Smooth muscle cell (in vitro differentiated cells): ENCODE measurements around the gene PCYT1A. TPM values are rescaled to one million over a fixed set of nuclear protein-coding genes. Genes with fewer than 3 reads are reported as not detected.
"Not testable (repeated sequence)": the region's sequence is repeated elsewhere in the genome, so short reads cannot be mapped to it uniquely, and the experiment has no call there.

Experiments
- DNase-seq: peaks from one replicate; lab custom pipeline; 2025; ENCODE audit not compliant: unreplicated experiment; lab: John Stamatoyannopoulos, UW
- H2AFZ ChIP-seq: fragments of 200-600 bp; sonication (generic); 2 replicates; pipeline ENCODE4 v1.6.0; 2016; ENCODE audit warnings: antibody characterized with exemption, low read depth, mild to moderate bottlenecking
- H3F3A ChIP-seq: fragments of 200-600 bp; sonication (generic); 2 replicates; pipeline ENCODE4 v1.6.0; 2017; ENCODE audit warnings: antibody characterized with exemption, low read depth
- H3K27ac ChIP-seq: fragments of 200-600 bp; sonication (generic); 2 replicates; pipeline ENCODE4 v1.5.1; 2016; ENCODE audit warnings: low read depth, mild to moderate bottlenecking
- H3K27me3 ChIP-seq: fragments of 200-600 bp; sonication (generic); 2 replicates; pipeline ENCODE4 v1.6.1; 2016; ENCODE audit warnings: low read depth, mild to moderate bottlenecking
- H3K36me3 ChIP-seq: fragments of 200-600 bp; sonication (generic); 2 replicates; pipeline ENCODE4 v1.5.1; 2016; ENCODE audit warnings: low read depth
- H3K4me1 ChIP-seq: fragments of 200-600 bp; sonication (generic); 2 replicates; pipeline ENCODE4 v1.5.1; 2016; ENCODE audit warnings: low read depth
- H3K4me2 ChIP-seq: fragments of 200-600 bp; sonication (generic); 2 replicates; pipeline ENCODE4 v1.6.0; 2016; ENCODE audit warnings: mild to moderate bottlenecking
- H3K4me3 ChIP-seq: fragments of 200-600 bp; sonication (generic); 2 replicates; pipeline ENCODE4 v1.5.1; 2016; ENCODE audit warnings: mild to moderate bottlenecking
- H3K79me2 ChIP-seq: fragments of 200-600 bp; sonication (generic); 2 replicates; pipeline ENCODE4 v1.6.0; 2016; ENCODE audit warnings: low read depth, mild to moderate bottlenecking
- H3K9ac ChIP-seq: fragments of 200-600 bp; sonication (generic); 2 replicates; pipeline ENCODE4 v1.6.0; 2016; ENCODE audit warnings: low read depth
- H3K9me3 ChIP-seq: fragments of 200-600 bp; sonication (generic); replicated peaks from 2 replicates; pipeline ENCODE4 v1.5.1; 2016; ENCODE audit warnings: low read depth
- H4K20me1 ChIP-seq: fragments of 200-600 bp; sonication (generic); 2 replicates; pipeline ENCODE4 v1.6.0; 2016; ENCODE audit warnings: low read depth
- CTCF ChIP-seq: fragments of 200-600 bp; sonication (generic); IDR thresholded peaks from 2 replicates; pipeline ENCODE4 v1.5.1; 2017; ENCODE audit warnings: borderline replicate concordance, mild to moderate bottlenecking, antibody characterized with exemption; ENCODE audit not compliant: insufficient read depth, poor library complexity, severe bottlenecking
- WGBS: methylation state at CpG from one replicate; pipeline ENCODE4 v1.1.7; 2016; ENCODE audit warnings: low lambda C conversion rate; 5-methylcytosine and 5-hydroxymethylcytosine counted together
- polyA plus RNA-seq: library from polyadenylated mRNA; unstranded; fragments of >200 nt; fragmentation: Nextera tagmentation; extraction: Ambion mirVana; gene quantifications from 2 replicates; pipeline ENCODE4 v1.2.1, GENCODE V29; 2016
- total RNA-seq: library from RNA; depleted of rRNA; stranded (reverse); fragments of >200 nt; gene quantifications from 2 replicates; pipeline ENCODE4 v1.2.3, GENCODE V29; 2014

PCYT1A gene
- total and polyA plus RNA-seq, 2 experiments from 2014 or later, result 19.7 to 68.3 TPM

- DNase-seq, result no peak
- 80% methylated on average over 9 of the region's 10 CpGs for WGBS
- Histone ChIP-seq H3K36me3 (no peaks in the 10 kb centered on the region), H3F3A (no peaks in the 10 kb centered on the region), H4K20me1 (no peaks in the 10 kb centered on the region), H3K4me3 (no peak overlapping the region), H3K27me3 (peaks cover 9% of the 10 kb centered on the region), H3K9ac (no peak overlapping the region), H3K4me2 (no peak overlapping the region), H3K79me2 (no peaks in the 10 kb centered on the region), H3K27ac (no peak overlapping the region), H3K9me3 (no peaks in the 10 kb centered on the region), H3K4me1 (peaks cover 3% of the 10 kb centered on the region), H2AFZ (no peak overlapping the region)
- no peak for TF ChIP-seq CTCF
Measured at GRCh38 chr3:196215493-196216020, 72.0 kb downstream of the PCYT1A start.

GRCh38 chr3:196214783-196215441 lies 72.6 kb downstream of the PCYT1A start:
- TF ChIP-seq CTCF, result no peak
- 89% methylated on average over 16 of the region's 16 CpGs for WGBS
- no peak overlapping the region for H2AFZ ChIP-seq
- H4K20me1 ChIP-seq, result no peaks in the 10 kb centered on the region
- H3K79me2 ChIP-seq, result no peaks in the 10 kb centered on the region
- no peak overlapping the region for H3K4me3 ChIP-seq
- no peak overlapping the region for H3K9ac ChIP-seq
- H3K36me3 ChIP-seq, result no peaks in the 10 kb centered on the region
- H3K27ac ChIP-seq, result no peak overlapping the region
- H3K9me3 ChIP-seq, result no peaks in the 10 kb centered on the region
- peaks cover 9% of the 10 kb centered on the region for H3K27me3 ChIP-seq
- H3F3A ChIP-seq, result no peaks in the 10 kb centered on the region
- DNase-seq, result no peak
- H3K4me2 ChIP-seq, result no peak overlapping the region
- H3K4me1 ChIP-seq, result peaks cover 3% of the 10 kb centered on the region

- no peaks in the 10 kb centered on the region for H3K9me3 ChIP-seq
- H2AFZ ChIP-seq, result no peak within 1 kb of the TSS
- H3F3A ChIP-seq, result no peaks in the 10 kb centered on the region
- no peak for DNase-seq
- H3K79me2 ChIP-seq, result no peaks in the 10 kb centered on the region
- no peak within 1 kb of the TSS for H3K27ac ChIP-seq
- H3K9ac ChIP-seq, result no peak within 1 kb of the TSS
- no peaks in the 10 kb centered on the region for H3K36me3 ChIP-seq
- H3K4me1 ChIP-seq, result no peaks in the 10 kb centered on the region
- no peak within 1 kb of the TSS for H3K4me2 ChIP-seq
- H4K20me1 ChIP-seq, result no peaks in the 10 kb centered on the region
- H3K27me3 ChIP-seq, result no peaks in the 10 kb centered on the region
- 77% methylated on average over 23 of the region's 23 CpGs for WGBS
- TF ChIP-seq CTCF, result no peak
- no peak within 1 kb of the TSS for H3K4me3 ChIP-seq
Measured at GRCh38 chr3:196210673-196211556, 76.6 kb downstream of the PCYT1A start, which contains the start of gene ZDHHC19. Gene ZDHHC19, minus strand, starts transcription at chr3:196211400. Its CDS starts 85 bp downstream, at chr3:196211315.

- H3K9ac ChIP-seq, H3K9me3 ChIP-seq, H3K4me3 ChIP-seq, H3K4me1 ChIP-seq, H2AFZ ChIP-seq, H3K27me3 ChIP-seq, H4K20me1 ChIP-seq, H3F3A ChIP-seq, H3K27ac ChIP-seq, H3K36me3 ChIP-seq, H3K79me2 ChIP-seq, DNase-seq, H3K4me2 ChIP-seq: not testable (repeated sequence)
- 86% methylated on average over 11 of the region's 11 CpGs for WGBS
Measured at GRCh38 chr3:196209944-196210672, 77.4 kb downstream of the PCYT1A start.
